GM18858 (cell line): ENCODE data around the gene DGKD.
"Not testable (repeated sequence)": the region's sequence is repeated elsewhere in the genome, so short reads cannot be mapped to it uniquely, and the experiment has no call there.

Experiments
- ATAC-seq: cut with Tn5 transposase; IDR thresholded peaks from one replicate; pipeline ENCODE4 v1.9.1; 2021; ENCODE audit not compliant: unreplicated experiment

DGKD gene

GRCh38 chr2:233358947-233359346 lies 4.7 kb downstream of the DGKD start:
- no peak for ATAC-seq

GRCh38 chr2:233359823-233360222 lies 5.5 kb downstream of the DGKD start:
- no peak for ATAC-seq

DNA sequence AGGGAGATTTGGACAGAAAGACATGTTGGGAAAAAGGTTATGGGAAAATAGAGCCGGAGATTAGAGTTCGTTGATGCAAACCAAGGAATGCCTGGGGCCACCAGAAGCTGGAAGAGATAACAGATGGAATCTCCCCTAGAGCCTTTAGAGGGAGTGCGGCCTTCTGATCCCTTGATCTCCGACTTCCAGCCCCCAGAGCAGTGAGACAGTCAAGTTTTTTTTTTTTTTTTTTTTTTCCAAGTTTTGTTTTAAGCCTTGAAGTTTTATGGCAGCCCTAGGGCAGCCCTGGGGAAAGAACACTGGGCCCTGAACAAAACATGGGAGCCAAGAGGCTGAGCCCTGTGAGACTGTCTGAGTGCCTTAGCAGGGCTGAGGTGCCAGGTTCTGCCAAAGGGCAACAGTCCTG lies 6.5 kb downstream of the DGKD start:
- no peak for ATAC-seq

DNA sequence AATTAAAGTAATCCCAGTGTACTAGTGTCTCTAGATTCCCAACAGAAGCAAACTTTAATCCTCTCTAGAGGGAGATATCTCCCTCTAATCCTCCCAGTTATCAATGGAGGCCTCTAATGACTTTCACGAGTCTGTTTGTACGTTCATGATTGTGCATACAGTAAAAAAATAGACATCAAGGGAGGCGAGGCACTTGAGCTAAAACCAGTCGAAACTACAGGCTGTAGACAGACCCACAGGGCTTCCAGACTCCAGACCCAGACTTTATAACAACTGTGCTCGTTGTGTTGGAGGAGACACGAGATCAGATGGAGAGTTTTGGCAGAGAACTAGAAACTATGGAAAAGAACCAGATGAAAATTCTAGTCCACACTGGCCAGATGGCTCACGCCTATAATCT lies 7.0 kb downstream of the DGKD start:
- ATAC-seq = no peak

- ATAC-seq = no peak
Measured at GRCh38 chr2:233362742-233363141, 8.4 kb downstream of the DGKD start.

- peak; percentile 44 for ATAC-seq
Measured at GRCh38 chr2:233363744-233364235, 9.5 kb downstream of the DGKD start.

- ATAC-seq = no peak
Measured at GRCh38 chr2:233365861-233366520, 11.7 kb downstream of the DGKD start.

DNA sequence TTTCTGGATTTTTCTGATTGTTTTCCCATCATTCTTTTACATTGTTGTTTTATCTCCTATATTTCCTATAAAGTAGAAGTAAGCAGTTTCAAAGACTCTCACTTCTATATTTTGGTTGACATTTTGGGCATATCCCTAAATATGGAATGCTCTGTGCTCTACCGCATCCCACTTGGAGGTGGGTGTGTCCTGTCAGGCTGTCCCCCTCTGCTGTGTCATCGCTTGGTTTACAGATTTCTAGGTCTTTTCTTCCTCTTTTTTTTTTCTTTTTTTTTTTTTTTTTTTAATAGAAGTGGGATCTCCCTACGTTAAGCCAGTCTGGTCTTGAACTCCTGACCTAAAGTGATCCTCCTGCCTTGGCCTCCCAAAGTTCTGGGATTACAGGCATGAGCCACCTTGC lies 13.3 kb downstream of the DGKD start:
- no peak for ATAC-seq

- no peak for ATAC-seq
Measured at GRCh38 chr2:233368756-233369155, 14.5 kb downstream of the DGKD start.

- ATAC-seq = no peak
Measured at GRCh38 chr2:233369462-233369861, 15.2 kb downstream of the DGKD start.

DNA sequence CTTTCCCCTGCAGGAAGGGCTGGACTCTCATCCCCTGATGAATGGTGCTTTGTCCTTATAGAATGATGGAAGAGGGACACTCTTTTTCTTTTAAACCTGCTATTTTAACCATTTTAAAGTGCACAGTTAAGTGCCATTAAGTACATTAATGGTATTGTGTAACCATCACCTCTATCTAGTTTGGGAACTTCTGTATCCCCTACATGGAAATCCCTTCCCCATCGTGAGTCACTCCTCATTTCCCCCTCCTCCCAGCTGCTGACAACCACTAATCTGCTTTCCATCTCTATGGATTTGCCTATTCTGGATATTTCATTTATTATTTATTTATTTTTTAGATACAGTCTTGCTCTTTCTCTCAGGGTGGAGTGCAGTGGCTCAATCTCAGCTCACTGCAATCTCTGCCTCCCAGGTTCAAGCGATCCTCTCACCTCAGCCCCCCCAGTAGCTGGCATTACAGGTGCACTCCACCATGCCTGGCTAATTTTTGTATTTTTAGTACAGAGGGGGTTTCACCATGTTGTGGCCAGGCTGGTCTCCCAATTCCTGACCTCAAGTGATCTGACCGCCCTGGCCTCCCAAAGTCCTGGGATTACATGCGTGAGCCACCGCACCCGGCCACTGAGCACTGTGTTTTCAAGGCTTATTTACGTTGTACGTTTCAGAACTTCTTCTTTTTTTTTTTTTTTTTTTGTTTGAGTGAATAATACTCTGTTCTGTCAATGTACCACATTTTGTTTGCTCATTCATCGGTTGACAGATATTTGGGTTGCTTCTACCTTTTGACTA lies 15.8 kb downstream of the DGKD start:
- ATAC-seq = no peak

DNA sequence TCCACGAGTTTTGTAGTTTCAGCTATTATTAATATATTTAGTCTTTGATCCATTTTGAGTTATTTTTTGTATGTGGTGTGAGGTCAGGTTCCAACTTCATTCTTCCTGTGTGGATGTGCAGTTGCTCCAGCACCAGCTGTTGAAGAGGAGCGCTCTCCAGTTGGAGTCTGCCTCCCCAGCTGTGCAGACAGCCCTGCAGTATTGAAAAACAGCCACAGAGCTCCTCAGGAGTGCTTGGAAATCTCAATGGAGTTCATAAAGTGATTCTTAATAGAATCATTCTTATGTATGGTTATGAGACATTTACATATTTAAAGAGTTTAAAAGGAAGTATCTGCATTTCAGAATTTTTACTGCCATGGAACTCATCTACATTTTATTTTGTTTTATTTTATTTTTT lies 17.3 kb downstream of the DGKD start:
- no peak for ATAC-seq

DNA sequence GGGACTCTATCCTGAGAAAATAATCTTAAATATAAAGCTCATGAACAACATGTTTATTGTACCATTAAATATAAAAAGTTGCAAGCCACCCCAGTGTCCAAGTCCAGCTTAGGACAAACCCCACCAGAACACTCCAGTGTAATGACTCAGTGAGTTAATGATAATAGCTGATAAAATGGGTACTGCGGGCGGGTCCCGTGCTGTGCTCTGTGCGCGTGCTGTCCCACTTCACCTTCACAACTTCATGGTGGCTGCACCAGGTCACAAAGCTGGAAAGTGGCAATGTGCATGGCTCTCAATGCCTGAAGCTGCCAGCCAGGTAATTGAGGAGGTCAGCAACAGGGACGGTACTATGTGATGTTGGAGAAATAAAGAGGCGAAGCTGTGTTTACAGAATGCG lies 18.6 kb downstream of the DGKD start:
- ATAC-seq = no peak

- ATAC-seq = no peak
Measured at GRCh38 chr2:233373316-233373715, 19.0 kb downstream of the DGKD start.

DNA sequence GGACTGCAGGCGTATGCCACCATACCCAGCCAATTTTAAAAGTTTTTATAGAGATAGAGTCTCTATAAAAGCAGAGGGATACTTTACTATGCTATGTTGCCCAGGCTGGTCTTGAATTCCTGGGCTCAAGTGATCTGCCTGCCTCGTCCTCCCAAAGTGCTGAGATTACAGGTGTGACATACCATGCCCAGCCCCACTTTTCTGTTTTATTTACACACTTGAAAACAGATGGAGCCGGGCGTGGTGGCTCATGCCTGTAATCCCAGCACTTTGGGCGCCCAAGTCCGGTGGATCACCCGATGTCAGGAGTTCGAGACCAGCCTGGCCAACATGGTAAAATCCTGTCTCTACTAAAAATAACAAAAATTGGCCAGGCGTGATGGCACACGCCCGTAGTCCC lies 20.5 kb downstream of the DGKD start:
- ATAC-seq = not testable (repeated sequence)

GRCh38 chr2:233375490-233376314 lies 21.4 kb downstream of the DGKD start:
- ATAC-seq = no peak

GRCh38 chr2:233379034-233379433 lies 24.7 kb downstream of the DGKD start:
- no peak for ATAC-seq

- no peak for ATAC-seq
Measured at GRCh38 chr2:233379441-233379840, 25.1 kb downstream of the DGKD start.

- ATAC-seq = no peak
Measured at GRCh38 chr2:233380132-233380895, 26.0 kb downstream of the DGKD start.

DNA sequence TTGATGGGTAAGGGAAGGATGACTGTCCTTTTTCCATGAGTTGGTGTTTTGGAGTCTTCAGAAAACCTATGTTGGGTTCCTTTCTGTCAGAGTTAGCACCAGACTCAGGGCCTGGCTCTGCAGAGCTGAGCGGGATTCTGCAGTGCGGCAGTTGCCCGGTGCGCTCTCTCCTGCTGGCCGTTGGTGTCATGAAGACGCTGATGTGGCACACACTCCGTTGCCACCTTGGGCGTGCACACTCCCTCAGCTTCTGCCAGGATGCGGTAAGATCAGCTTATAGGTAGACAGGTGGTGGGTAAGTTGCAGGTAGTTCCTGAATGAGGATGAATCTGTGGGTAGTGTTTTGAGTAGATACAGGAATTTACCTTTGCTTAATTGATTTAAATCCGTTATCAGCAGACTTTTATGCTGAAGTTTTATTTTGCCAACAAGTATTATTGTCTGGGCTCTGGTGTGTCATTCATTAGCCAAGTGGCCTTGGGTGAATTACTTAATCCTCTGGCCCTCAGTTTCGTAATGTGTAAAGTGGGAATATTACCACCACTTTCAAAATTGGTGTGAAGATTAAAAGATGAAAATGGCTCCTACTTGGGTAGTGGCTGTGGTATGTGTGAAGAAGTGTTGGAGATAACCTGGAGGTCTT lies 26.8 kb downstream of the DGKD start:
- ATAC-seq = no peak
